ENCODE data around the gene KCNIP2. TPM values are rescaled to one million over a fixed set of nuclear protein-coding genes. Genes with fewer than 3 reads are reported as not detected.

The KCNIP2 gene
- total RNA-seq, 2 donors from 2014 or later: 1.8 to 13.5 TPM

DNA sequence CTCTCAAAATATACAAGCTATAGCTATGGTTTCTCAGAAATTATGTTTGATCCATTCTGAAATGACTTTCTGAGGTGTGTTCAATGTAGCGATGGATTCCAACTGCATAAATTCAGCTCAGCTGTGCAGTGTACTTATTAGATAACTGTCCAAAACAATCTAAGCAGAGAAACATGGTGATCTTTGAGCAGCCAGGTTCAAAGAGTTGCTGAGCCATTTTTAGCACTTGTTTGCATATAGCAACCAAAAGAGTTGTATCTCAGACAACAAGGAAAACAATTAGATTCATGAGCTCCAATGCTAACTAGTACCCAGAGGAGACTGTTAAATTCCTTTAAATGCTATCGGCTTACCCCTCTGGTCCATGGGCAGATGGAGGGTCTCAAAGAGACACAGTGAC lies 15.9 kb upstream of the KCNIP2 start:
- 92 to 100% methylated on average over 2 of the region's 2 CpGs for WGBS, 2 donors
- no peak for TF ChIP-seq POLR2A (IDR thresholded peaks at IDR 0.05)
- TF ChIP-seq, protein P1, sequence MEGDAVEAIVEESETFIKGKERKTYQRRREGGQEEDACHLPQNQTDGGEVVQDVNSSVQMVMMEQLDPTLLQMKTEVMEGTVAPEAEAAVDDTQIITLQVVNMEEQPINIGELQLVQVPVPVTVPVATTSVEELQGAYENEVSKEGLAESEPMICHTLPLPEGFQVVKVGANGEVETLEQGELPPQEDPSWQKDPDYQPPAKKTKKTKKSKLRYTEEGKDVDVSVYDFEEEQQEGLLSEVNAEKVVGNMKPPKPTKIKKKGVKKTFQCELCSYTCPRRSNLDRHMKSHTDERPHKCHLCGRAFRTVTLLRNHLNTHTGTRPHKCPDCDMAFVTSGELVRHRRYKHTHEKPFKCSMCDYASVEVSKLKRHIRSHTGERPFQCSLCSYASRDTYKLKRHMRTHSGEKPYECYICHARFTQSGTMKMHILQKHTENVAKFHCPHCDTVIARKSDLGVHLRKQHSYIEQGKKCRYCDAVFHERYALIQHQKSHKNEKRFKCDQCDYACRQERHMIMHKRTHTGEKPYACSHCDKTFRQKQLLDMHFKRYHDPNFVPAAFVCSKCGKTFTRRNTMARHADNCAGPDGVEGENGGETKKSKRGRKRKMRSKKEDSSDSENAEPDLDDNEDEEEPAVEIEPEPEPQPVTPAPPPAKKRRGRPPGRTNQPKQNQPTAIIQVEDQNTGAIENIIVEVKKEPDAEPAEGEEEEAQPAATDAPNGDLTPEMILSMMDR (IDR thresholded peaks at IDR 0.05): no peak
- intact Hi-C loops (cut with DNase I): no loop called here
- Histone ChIP-seq H3K36me3 (replicated peaks in 1 of 2; ENCODE audit: insufficient read depth in 1 of 2, low read depth in 2 of 2) (no peaks in the 10 kb centered on the region), H3K4me1 (peaks cover 7% of the 10 kb centered on the region), H3K27me3 (no peaks in the 10 kb centered on the region), H3K4me3 (no peak overlapping the region), H3K9me3 (no peaks in the 10 kb centered on the region), H3K27ac (no peak overlapping the region)
- ATAC-seq: no peak
- DNase-seq: no peak

DNA sequence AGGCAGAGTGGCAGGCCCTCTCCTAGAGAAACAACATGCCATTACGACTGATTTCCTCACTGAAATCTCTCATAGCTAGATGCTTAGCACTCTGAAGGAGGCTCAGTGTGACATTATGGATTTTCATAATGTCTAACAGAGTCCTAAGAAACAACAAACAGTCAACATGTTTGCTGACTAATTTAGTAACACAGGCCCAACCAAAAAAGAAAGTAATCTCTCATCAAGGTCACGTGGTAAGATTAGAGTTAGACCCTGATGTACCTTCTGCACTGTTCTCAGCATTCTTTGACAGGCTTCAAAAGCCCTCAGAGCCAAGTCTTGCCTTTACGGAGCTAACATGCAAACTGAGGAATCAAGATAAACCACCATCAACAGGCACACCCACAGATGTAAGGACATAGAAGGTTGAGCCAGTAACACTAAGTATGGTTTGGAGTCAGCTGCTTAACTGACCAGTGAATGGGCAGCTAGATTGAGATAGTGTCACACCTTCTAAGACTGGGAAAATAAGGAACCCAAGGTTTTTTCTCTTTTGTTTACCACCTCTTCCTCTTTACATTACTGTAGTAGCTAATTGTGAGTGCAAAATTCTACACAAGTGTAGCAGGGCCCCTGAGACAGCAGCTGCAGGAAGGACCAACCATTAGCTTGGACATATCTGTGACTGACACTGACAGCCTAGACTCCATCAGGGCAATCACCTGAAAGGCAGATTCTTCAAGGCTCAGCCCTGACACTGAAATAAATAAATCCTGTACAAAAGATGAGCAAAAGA lies 15.3 kb upstream of the KCNIP2 start:
- DNase-seq (no peak), ATAC-seq (no peak)
- no peak overlapping the region for H3K27ac ChIP-seq
- 22 to 45% methylated on average over 3 of the region's 3 CpGs for WGBS, 2 donors
- no peak for TF ChIP-seq POLR2A (IDR thresholded peaks at IDR 0.05)
- TF ChIP-seq, protein P1 (IDR thresholded peaks at IDR 0.05): no peak
- H3K27me3 ChIP-seq: no peaks in the 10 kb centered on the region
- intact Hi-C loops (cut with DNase I): no loop called here
- peaks cover 7% of the 10 kb centered on the region for H3K4me1 ChIP-seq
- H3K9me3 ChIP-seq: no peaks in the 10 kb centered on the region
- H3K4me3 ChIP-seq: no peak overlapping the region
- no peaks in the 10 kb centered on the region for H3K36me3 ChIP-seq (replicated peaks in 1 of 2; ENCODE audit: insufficient read depth in 1 of 2, low read depth in 2 of 2)

DNA sequence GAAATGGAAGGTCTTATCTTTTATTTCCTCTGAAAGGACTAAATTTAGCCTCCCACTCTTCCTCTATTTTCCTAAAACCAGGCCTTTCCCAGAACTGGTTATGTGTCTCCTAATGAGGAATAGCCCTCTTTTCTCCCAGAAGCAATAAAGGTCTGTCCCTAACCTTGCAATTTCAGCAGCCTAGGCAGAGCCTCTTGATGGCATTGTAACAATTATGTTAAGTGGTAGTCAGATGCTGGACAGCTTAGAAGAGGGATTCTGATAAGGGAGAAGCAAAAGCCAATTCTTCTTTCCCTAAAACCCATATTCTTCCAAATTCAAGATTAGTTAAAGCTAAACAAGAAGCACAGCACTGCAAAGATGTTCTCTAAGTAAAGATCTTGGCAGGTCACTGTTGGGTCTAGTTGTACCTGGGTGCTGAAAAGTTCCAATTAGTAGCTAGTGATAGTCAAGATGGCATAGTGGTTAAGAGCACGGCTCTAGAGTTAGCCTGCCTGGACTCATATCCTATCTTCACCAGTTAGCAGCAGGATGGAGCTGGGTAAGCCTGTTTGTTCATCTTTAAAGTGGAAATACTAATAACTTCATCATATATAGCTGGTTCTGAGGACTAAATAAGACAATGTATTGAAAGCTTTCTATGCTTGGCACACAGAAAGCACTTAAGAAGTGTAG lies 14.3 kb upstream of the KCNIP2 start:
- ATAC-seq: no peak
- Histone ChIP-seq H3K9me3 (no peaks in the 10 kb centered on the region), H3K4me3 (no peak overlapping the region), H3K27me3 (no peaks in the 10 kb centered on the region), H3K36me3 (replicated peaks in 1 of 2; ENCODE audit: insufficient read depth in 1 of 2, low read depth in 2 of 2) (no peaks in the 10 kb centered on the region), H3K4me1 (peaks cover 7% of the 10 kb centered on the region), H3K27ac (no peak overlapping the region)
- no peak for TF ChIP-seq POLR2A (IDR thresholded peaks at IDR 0.05)
- TF ChIP-seq, protein P1 (IDR thresholded peaks at IDR 0.05): no peak
- WGBS, 2 donors: 0 to 100% methylated on average over 1 of the region's 1 CpG
- DNase-seq: no peak
- intact Hi-C loops (cut with DNase I): no loop called here

DNA sequence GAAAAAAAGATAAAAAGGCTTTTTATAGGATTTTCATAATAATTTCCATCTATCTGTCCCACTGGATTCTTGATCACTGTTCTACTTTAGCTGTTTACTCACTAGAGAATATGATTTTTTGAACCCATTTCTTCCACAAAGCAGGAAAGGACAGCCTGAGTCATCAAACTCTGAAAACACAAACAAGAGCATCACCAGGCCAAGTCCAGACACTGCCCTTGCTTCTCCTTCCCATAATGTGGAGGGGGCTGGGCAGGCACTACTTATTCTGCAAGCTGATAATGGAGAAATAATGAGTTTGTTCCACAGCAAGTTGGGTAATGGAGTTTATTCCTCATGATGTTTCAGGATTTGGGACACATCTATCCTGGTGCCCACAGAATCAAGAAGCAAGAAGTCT lies 13.0 kb upstream of the KCNIP2 start:
- Histone ChIP-seq H3K4me1 (peaks cover 7% of the 10 kb centered on the region), H3K9me3 (no peaks in the 10 kb centered on the region), H3K27me3 (no peaks in the 10 kb centered on the region), H3K27ac (no peak overlapping the region), H3K36me3 (replicated peaks in 1 of 2; ENCODE audit: insufficient read depth in 1 of 2, low read depth in 2 of 2) (no peaks in the 10 kb centered on the region), H3K4me3 (no peak overlapping the region)
- no peak for TF ChIP-seq POLR2A (IDR thresholded peaks at IDR 0.05)
- TF ChIP-seq, protein P1 (IDR thresholded peaks at IDR 0.05): no peak
- intact Hi-C loops (cut with DNase I): no loop called here
- DNase-seq (no peak), ATAC-seq (no peak)
